HepG2 (cell line): ENCODE measurements around the gene CCDC122. TPM values are rescaled to one million over a fixed set of nuclear protein-coding genes. Genes with fewer than 3 reads are reported as not detected.

ENCODE experiments used
- BRD4 ChIP-seq: sonication (generic); formaldehyde crosslinking; IDR thresholded peaks from 2 replicates; pipeline ENCODE4 v1.4.0; 2020; ENCODE audit warnings: missing genetic modification reagents
- CSRNP2 ChIP-seq: sonication (generic); formaldehyde crosslinking; conservative IDR thresholded peaks from 2 replicates; pipeline ENCODE4 v1.8.0; 2022; ENCODE audit warnings: low read depth, missing genetic modification reagents
- DMAP1 ChIP-seq: IDR thresholded peaks from 2 replicates; pipeline ENCODE4 v1.6.1; 2016
- GATAD2A ChIP-seq: IDR thresholded peaks from 2 replicates; pipeline ENCODE4 v1.6.1; 2016
- GLMP ChIP-seq: sonication (generic); formaldehyde crosslinking; IDR thresholded peaks from 2 replicates; pipeline ENCODE4 v1.9.0; 2021; ENCODE audit warnings: missing genetic modification reagents, mild to moderate bottlenecking, borderline replicate concordance
- IRF9 ChIP-seq: sonication (generic); formaldehyde crosslinking; IDR thresholded peaks from 2 replicates; pipeline ENCODE4 v1.8.0; 2022; ENCODE audit warnings: missing genetic modification reagents, mild to moderate bottlenecking, borderline replicate concordance
- JARID2 ChIP-seq: sonication (generic); formaldehyde crosslinking; IDR thresholded peaks from 2 replicates; pipeline ENCODE4 v1.8.1; 2023; ENCODE audit warnings: missing genetic modification reagents, inconsistent platforms; ENCODE audit not compliant: insufficient replicate concordance
- KLF9 ChIP-seq: IDR thresholded peaks from 2 replicates; pipeline ENCODE4 v1.6.1; 2016; ENCODE audit warnings: low read depth
- MYC ChIP-seq: sonication (generic); formaldehyde crosslinking; IDR thresholded peaks from 2 replicates; pipeline ENCODE4 v1.9.0; 2021; ENCODE audit warnings: missing genetic modification reagents, borderline replicate concordance
- PTBP1 ChIP-seq: fragments of 200-400 bp; formaldehyde crosslinking; IDR thresholded peaks from 2 replicates; pipeline ENCODE4 v1.6.1; 2018; ENCODE audit warnings: low read length, low read depth; ENCODE audit not compliant: poor library complexity, severe bottlenecking
- RNF2 ChIP-seq: fragments of 450-650 bp; conservative IDR thresholded peaks from 2 replicates; pipeline ENCODE4 v1.6.1; 2016; ENCODE audit warnings: low read depth
- STAT5B ChIP-seq: sonication (generic); formaldehyde crosslinking; IDR thresholded peaks from 2 replicates; pipeline ENCODE4 v1.4.0; 2020; ENCODE audit warnings: missing genetic modification reagents
- TAF15 ChIP-seq: fragments of 200-400 bp; formaldehyde crosslinking; IDR thresholded peaks from one replicate; pipeline ENCODE4 v1.6.1; 2018; ENCODE audit warnings: mild to moderate bottlenecking, low read depth, low read length; ENCODE audit not compliant: poor library complexity, severe bottlenecking
- TCF7L2 ChIP-seq: IDR thresholded peaks from 2 replicates; pipeline ENCODE4 v1.6.1; 2011; ENCODE audit warnings: mild to moderate bottlenecking, low read depth, low read length, moderate library complexity
- TSC22D2 ChIP-seq: sonication (generic); formaldehyde crosslinking; IDR thresholded peaks from 2 replicates; pipeline ENCODE4 v1.5.1; 2020; ENCODE audit warnings: missing genetic modification reagents, mild to moderate bottlenecking, borderline replicate concordance
- UBTF ChIP-seq: sonication (generic); formaldehyde crosslinking; IDR thresholded peaks from 2 replicates; pipeline ENCODE4 v1.4.0; 2020; ENCODE audit warnings: mild to moderate bottlenecking, missing genetic modification reagents
- ZBTB7B ChIP-seq: sonication (generic); formaldehyde crosslinking; IDR thresholded peaks from 2 replicates; pipeline ENCODE4 v1.4.0; 2020; ENCODE audit warnings: missing genetic modification reagents
- ZNF180 ChIP-seq: sonication (generic); formaldehyde crosslinking; IDR thresholded peaks from 2 replicates; pipeline ENCODE4 v1.4.0; 2020; ENCODE audit warnings: low read depth, missing genetic modification reagents, borderline replicate concordance
- ZNF296 ChIP-seq: sonication (generic); formaldehyde crosslinking; conservative IDR thresholded peaks from 2 replicates; pipeline ENCODE4 v1.5.0; 2020; ENCODE audit warnings: mild to moderate bottlenecking, missing genetic modification reagents
- ZNF530 ChIP-seq: sonication (generic); formaldehyde crosslinking; IDR thresholded peaks from 2 replicates; pipeline ENCODE4 v1.5.0; 2020; ENCODE audit warnings: low read depth, mild to moderate bottlenecking, missing genetic modification reagents
- ZNF589 ChIP-seq: sonication (generic); formaldehyde crosslinking; conservative IDR thresholded peaks from 2 replicates; pipeline ENCODE4 v1.8.0; 2022; ENCODE audit warnings: mild to moderate bottlenecking, moderate library complexity, missing genetic modification reagents
- polyA plus RNA-seq, 8 experiments: library from polyadenylated mRNA; depleted of rRNA in 3 of 8; stranded (reverse) in 7 of 8; unstranded in 1 of 8; fragments of >200 nt; fragmentation: Illumina TruSeq in 4 of 8; extraction: Trizol in 4 of 8; gene quantifications; 2 replicates each; pipeline versions ENCODE4 v1.2.1 to v1.2.3, GENCODE V29; 2011 to 2016; ENCODE audit warnings: low read depth in 4 of 8, missing spikeins in 1 of 8, mixed read lengths in 1 of 8; ENCODE audit not compliant: insufficient read depth in 1 of 8
- total RNA-seq, 5 experiments: library from RNA; depleted of rRNA; stranded (reverse); fragments of >200 nt; fragmentation: Illumina TruSeq; extraction: Trizol; gene quantifications; 2 replicates each; pipeline ENCODE4 v1.2.3, GENCODE V29; 2016; ENCODE audit warnings: low read depth in 1 of 5

CCDC122 gene
- total and polyA plus RNA-seq, 2 of the 13 experiments (the other 11 are each of a cell fraction or from before 2014, with no cell fraction given): 0.32 to 3.5 TPM

- peak; percentile 94 for TF ChIP-seq UBTF (CRISPR knock-in tag)
- peak; percentile 85 for TF ChIP-seq PTBP1
- TF ChIP-seq MYC (CRISPR knock-in tag): peak; percentile 67
- TF ChIP-seq ZBTB7B (CRISPR knock-in tag): no peak; the same call in 1 of the 2 replicates
- no peak for TF ChIP-seq GATAD2A (CRISPR knock-in tag)
- TF ChIP-seq ZNF589: peak; percentile 74; the same call in 1 of the 2 replicates
- no peak for TF ChIP-seq TAF15
- TF ChIP-seq DMAP1: peak; percentile 81; the same call in 1 of the 2 replicates
- no peak for TF ChIP-seq KLF9
- TF ChIP-seq CSRNP2: no peak
- peak; percentile 88 for TF ChIP-seq JARID2
- no peak for TF ChIP-seq GLMP (CRISPR knock-in tag)
- no peak for TF ChIP-seq ZNF296 (CRISPR knock-in tag)
- TF ChIP-seq TCF7L2: no peak
- peak; percentile 96 for TF ChIP-seq RNF2
- TF ChIP-seq STAT5B: no peak
- 0 out of 2 replicates have a peak, but pooled peaks have one; percentile 33 for TF ChIP-seq IRF9 (CRISPR knock-in tag)
- TF ChIP-seq BRD4: no peak
- TF ChIP-seq ZNF530 (CRISPR knock-in tag): 0 out of 2 replicates have a peak, but pooled peaks have one; percentile 25
- no peak for TF ChIP-seq ZNF180 (CRISPR knock-in tag)
- TF ChIP-seq TSC22D2 (CRISPR knock-in tag): no peak
Measured at GRCh38 chr13:43878892-43879754, at the start of gene CCDC122 (continued).
